Amniotic stem cell (primary cell): ENCODE results near the gene RUNX2.

Source experiments
- DNase-seq: peaks from one replicate; lab custom pipeline; 2025; lab: John Stamatoyannopoulos, UW

RUNX2 gene

GRCh38 chr6:45415315-45415714, 87.2 kb downstream of the RUNX2 start:
- no peak for DNase-seq

- no peak for DNase-seq
These were observed 87.8 kb downstream of the RUNX2 start for GRCh38 chr6:45415788-45416518.

- no peak for DNase-seq
These were observed 88.6 kb downstream of the RUNX2 start for GRCh38 chr6:45416700-45417099.

- DNase-seq: no peak
These were observed 89.3 kb downstream of the RUNX2 start for GRCh38 chr6:45417436-45417835.

- no peak for DNase-seq
These were observed 91.5 kb downstream of the RUNX2 start for GRCh38 chr6:45419571-45420082.

- no peak for DNase-seq
These were observed 92.2 kb downstream of the RUNX2 start for GRCh38 chr6:45420083-45420908.

- DNase-seq: no peak
These were observed 93.0 kb downstream of the RUNX2 start for GRCh38 chr6:45420909-45421708.

GRCh38 chr6:45421709-45422502, 93.8 kb downstream of the RUNX2 start:
- peak; percentile 42 for DNase-seq

GRCh38 chr6:45422503-45423110, 94.5 kb downstream of the RUNX2 start:
- DNase-seq: no peak

GRCh38 chr6:45423111-45423823, 95.1 kb downstream of the RUNX2 start:
- DNase-seq: no peak

GRCh38 chr6:45423824-45424450, 95.8 kb downstream of the RUNX2 start:
- no peak for DNase-seq

GRCh38 chr6:45424451-45424861, 96.3 kb downstream of the RUNX2 start:
- no peak for DNase-seq

GRCh38 chr6:45426251-45426650, 98.1 kb downstream of the RUNX2 start:
- no peak for DNase-seq

- no peak for DNase-seq
These were observed 99.6 kb downstream of the RUNX2 start for GRCh38 chr6:45427726-45428125.

GRCh38 chr6:45428727-45429126, 100.6 kb downstream of the RUNX2 start:
- DNase-seq: no peak

GRCh38 chr6:45430590-45431202, 102.6 kb downstream of the RUNX2 start:
- no peak for DNase-seq

- no peak for DNase-seq
These were observed 103.4 kb downstream of the RUNX2 start for GRCh38 chr6:45431317-45432065.

GRCh38 chr6:45432977-45433376, 104.8 kb downstream of the RUNX2 start:
- no peak for DNase-seq
